H1 (cell line): ENCODE data around the gene RNASE13.

ENCODE experiments used
- EZH2 ChIP-seq: fragments of 200-600 bp; sonication (generic); IDR thresholded peaks from 2 replicates; pipeline ENCODE4 v1.7.1; 2012; ENCODE audit warnings: low read depth, mild to moderate bottlenecking, moderate library complexity, low read length, inconsistent platforms; ENCODE audit not compliant: severe bottlenecking
- RXRA ChIP-seq: IDR thresholded peaks from 2 replicates; pipeline ENCODE4 v1.6.1; 2011; ENCODE audit warnings: low read depth, mild to moderate bottlenecking, low read length, moderate library complexity; ENCODE audit not compliant: insufficient read depth
- TF ChIP-seq, protein P1 (sequence below), 3 experiments: IDR thresholded peaks; 1 replicate in 2 of 3; 2 replicates in 1 of 3; pipeline versions ENCODE4 v1.5.1 to v1.6.1; 2011; ENCODE audit warnings: low read length in 3 of 3, mild to moderate bottlenecking in 3 of 3, inconsistent platforms in 2 of 3, low read depth in 1 of 3, moderate library complexity in 1 of 3; ENCODE audit not compliant: insufficient read depth in 1 of 3; ENCODE audit errors: control extremely low read depth in 1 of 3

DNA sequence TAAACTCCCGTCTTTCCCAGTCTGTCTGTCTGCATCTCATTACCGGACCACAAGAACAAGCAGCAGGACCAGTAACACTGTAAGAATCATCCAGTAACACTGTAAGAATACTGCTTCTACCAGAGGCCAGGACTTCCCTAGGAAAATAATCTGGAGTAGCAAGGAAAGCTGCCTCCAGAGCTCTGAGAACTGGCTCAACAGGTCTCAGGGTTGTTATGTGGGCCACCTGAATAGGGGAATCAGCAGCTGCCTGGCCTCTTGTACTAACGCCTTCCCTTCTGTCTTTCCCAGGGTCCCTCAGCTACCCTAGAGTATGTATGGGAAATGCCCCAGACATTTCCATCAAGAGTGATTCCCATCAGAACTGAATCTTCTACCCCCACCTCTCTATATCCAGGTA lies 36.5 kb downstream of the RNASE13 start:
- TF ChIP-seq, protein P1, sequence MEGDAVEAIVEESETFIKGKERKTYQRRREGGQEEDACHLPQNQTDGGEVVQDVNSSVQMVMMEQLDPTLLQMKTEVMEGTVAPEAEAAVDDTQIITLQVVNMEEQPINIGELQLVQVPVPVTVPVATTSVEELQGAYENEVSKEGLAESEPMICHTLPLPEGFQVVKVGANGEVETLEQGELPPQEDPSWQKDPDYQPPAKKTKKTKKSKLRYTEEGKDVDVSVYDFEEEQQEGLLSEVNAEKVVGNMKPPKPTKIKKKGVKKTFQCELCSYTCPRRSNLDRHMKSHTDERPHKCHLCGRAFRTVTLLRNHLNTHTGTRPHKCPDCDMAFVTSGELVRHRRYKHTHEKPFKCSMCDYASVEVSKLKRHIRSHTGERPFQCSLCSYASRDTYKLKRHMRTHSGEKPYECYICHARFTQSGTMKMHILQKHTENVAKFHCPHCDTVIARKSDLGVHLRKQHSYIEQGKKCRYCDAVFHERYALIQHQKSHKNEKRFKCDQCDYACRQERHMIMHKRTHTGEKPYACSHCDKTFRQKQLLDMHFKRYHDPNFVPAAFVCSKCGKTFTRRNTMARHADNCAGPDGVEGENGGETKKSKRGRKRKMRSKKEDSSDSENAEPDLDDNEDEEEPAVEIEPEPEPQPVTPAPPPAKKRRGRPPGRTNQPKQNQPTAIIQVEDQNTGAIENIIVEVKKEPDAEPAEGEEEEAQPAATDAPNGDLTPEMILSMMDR (IDR thresholded peaks at IDR 0.05; ENCODE audit: control extremely low read depth in 1 of 3, insufficient read depth in 1 of 3, low read depth in 1 of 3, low read length in 3 of 3): no peak
- no peak for TF ChIP-seq RXRA
- no peak for TF ChIP-seq EZH2
